ENCODE results near the gene SLC29A1.

GRCh38 chr6:44226368-44227147 lies 3.2 kb downstream of the SLC29A1 start:
- TF ChIP-seq CTCF (conservative IDR thresholded peaks at IDR 0.05), result no peak
- no peak for TF ChIP-seq EZH2 (IDR thresholded peaks at IDR 0.05; ENCODE audit: low read depth)

Measured in PC-9 (cell line).